Kasumi-1 (cell line): ENCODE results near the gene TRIM47.
"Not testable (repeated sequence)": the region's sequence is repeated elsewhere in the genome, so short reads cannot be mapped to it uniquely, and the experiment has no call there.

ENCODE experiments used
- DNase-seq, 2 experiments: peaks; one replicate each; lab custom pipeline; 2025; lab: John Stamatoyannopoulos, UW

The TRIM47 gene

DNA sequence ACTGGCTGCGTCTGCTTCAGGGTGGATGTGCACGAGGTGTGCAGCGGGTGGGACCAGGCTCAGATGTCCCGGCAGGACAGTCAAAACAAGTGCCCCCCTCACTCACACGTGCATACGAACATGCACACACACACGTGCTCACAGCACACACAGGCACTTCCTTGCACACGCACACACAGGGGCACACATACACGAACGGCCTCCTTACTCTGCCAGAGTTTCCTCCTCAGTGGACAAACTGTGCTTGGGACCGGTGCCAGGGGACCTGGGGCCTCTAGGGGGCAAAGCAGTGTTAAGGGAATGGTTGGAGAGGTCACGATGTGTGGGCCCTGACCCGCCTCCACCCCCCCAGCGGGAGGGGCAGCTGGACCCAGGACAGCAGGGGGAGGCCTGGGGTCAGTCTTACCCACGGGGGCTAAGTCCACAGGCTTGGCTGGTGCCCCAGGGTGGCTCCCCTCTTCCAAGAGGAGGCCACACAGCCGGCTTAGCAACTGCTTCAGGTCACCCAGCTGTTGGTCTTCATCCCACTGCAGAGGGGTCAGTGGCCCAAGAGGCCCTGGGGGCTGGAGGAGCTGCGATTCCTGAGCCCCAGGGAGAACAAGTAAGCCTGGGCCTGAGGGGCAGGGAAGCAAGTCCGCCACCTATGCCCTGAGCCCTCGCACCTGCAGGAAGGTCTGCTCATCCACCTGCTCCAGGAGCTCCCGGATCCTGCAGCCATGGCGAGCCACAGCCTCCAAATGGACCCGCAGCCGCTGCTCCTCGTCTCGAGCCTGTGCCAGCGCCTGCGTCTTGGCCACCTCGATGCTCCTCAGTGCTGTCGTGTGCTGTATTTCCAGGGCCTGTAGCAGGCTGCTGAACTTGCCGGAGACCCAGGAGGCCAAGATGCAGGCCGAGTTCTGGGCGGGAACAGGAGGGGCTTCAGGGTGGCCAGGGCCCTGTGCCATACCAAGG, 13.5 kb upstream of the TRIM47 start:
- no peak for DNase-seq

GRCh38 chr17:75891022-75891604, 12.7 kb upstream of the TRIM47 start:
- DNase-seq, result no peak

DNA sequence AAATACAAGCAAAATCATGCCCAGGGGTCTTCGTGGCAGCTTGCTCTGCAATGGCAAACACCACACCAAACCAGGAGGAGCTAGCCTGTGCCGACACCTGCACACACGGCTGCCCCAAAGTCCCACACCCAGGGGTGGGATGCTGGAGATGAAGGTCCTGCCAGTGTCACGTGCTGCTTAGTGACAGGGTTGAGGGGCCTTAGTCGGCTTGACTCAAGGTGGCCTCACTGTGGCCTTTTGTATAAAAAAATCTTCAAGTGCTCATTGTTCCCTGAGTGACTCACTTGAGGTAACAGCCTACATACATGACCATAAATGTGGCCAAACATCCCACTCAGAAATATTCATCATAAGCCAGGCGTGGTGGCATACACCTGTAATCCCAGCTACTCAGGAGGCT, 11.1 kb upstream of the TRIM47 start:
- peak in 1 of 2 experiments; percentile 15 for DNase-seq

GRCh38 chr17:75888484-75888883, 10.1 kb upstream of the TRIM47 start:
- DNase-seq, result no peak

GRCh38 chr17:75885860-75886259, 7.5 kb upstream of the TRIM47 start:
- DNase-seq, result not testable (repeated sequence)

GRCh38 chr17:75885431-75885830, 7.0 kb upstream of the TRIM47 start:
- peak; percentile 34 to 53 for DNase-seq

GRCh38 chr17:75881678-75882454, 3.5 kb upstream of the TRIM47 start:
- DNase-seq, result no peak

DNA sequence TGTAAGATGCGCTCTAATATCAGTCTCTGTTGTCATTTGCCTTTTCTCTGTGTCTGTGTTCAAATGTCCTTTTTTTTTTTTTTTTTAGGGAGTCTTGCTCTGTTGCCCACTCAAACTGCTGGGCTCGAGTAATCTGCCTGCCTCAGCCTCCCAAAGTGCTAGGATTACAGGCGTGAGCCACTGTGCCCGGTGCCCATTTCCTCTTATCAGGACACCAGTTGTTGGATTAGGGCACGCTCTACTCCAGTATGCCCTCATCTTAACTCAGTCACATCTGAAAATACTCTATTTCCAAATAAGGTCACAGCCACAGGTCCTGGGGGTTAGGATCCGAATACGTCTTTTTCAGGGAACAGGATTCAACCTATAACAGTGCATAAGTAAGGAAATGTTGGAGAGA, 1.9 kb upstream of the TRIM47 start:
- no peak for DNase-seq

- DNase-seq, result peak; percentile 66 to 79
Observed at GRCh38 chr17:75877752-75878173, 618 bp downstream of the TRIM47 start.

GRCh38 chr17:75876938-75877751, 1.2 kb downstream of the TRIM47 start:
- no peak for DNase-seq

DNA sequence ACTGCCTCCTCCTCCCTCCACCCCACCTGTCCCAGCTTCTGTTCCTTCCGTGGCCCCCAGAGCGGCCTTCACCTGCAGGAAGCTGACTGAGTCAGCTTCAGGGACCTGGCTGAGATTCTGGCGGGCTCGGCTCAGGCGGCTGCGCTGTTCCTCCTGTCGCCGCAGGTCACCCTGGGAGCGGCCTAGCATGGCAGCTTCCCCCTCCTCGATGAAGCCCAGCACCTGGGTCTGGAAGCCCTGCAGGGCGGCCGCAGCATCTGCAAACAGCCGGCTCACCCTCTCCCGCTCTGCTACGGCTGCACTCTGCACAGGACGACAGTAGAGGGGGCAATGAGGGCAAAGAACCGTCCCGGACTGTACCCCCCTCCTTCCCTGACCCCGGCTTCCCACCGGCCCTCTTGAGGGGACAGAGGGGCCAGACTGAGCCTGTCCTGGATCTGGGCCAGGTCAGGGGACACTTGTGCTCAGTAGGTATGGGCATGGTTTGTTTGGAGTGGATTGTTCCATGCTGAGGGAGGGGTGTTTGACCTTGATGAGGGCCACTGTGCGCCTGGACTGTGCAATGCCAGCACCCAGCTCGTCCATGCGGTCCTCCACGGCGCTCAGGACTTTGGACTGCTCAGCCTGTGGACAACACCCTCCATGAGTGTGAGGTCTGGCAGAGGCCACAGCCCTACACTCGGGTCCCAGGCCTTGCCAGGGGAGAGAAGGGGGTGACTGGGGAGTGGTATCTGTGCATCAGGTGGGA, 2.0 kb downstream of the TRIM47 start:
- DNase-seq, result peak; percentile 21 to 24

DNA sequence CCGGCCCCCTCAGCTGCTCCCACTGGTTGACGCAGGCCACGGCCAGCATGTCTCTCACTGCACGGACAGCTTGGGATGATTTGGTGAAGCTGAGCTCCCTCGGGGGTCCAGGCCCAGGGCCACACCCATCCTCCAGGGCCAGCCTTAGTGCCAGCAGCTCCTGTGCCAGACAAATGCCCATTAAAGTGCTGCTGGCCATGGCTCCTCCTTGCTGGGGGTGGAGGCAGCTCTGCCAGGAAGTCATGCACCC, 2.5 kb downstream of the TRIM47 start:
- no peak for DNase-seq

DNA sequence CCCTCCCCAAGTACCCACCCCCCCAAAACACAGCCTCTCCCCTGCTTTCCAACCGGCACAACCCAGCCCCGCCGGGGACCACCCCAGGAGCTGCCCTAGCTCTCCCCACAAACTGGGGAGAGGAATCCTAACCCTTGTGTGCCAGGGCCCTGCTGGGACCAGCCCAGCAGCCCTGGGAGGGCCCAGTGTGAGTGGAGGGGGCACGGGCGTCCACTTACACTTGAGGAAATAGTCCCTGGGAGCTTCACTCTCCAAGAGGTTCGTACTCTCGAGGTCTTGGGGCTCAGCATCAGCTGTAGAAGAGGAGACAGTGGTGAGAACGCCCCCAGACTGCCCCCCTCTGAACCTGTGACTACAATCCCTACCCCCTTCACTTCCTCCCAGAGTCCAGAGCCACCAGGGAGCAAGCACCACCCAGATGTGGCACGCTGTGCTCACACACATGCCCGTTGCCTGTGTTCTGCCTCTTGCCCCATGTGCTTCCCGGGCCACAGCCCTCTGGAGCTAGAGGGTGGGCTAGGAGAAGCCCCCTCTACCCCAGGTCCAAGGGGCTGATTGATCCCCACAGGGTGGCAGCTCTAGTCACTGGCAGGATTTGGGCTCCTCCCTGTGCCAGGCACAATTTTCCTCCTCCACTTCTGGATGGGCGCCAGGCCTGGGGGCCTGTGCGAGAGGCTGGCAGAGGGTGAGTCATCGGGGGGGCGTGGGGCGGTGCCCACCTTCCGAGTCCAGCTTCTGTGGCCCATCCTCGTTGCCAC, 3.0 kb downstream of the TRIM47 start:
- DNase-seq, result no peak

GRCh38 chr17:75874323-75875181, 3.8 kb downstream of the TRIM47 start:
- no peak for DNase-seq

- no peak for DNase-seq
Observed at GRCh38 chr17:75873587-75874322, 4.6 kb downstream of the TRIM47 start.

GRCh38 chr17:75872434-75873351, 5.7 kb downstream of the TRIM47 start:
- no peak for DNase-seq

DNA sequence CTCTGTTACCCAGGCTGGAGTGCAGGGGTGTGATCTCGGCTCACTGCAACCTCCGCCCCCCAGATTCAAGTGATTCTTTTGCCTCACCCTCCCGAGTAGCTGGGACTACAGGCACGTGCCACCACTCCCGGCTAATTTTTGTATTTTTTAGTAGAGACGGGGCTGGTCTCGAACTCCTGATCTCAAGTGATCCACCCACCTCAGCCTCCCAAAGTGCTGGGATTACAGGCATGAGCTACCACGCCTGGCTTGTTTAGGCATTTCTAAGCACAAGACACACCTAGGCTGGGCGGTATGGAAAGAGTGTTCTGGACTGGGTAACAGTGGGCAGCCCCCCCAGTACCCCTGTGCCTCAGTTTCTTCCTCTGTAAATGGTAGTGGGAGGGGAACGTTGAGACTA, 8.2 kb downstream of the TRIM47 start:
- not testable (repeated sequence) for DNase-seq
